Measurements from ENCODE around the gene NABP1.
A peak's percentile ranks its signal among the peaks of the same experiment; 100 is the strongest.

The NABP1 gene

GRCh38 chr2:191660575-191660974, 17.4 kb upstream of the NABP1 start:
- H3K27ac ChIP-seq, result no peak overlapping the region
- TF ChIP-seq CTCF (IDR thresholded peaks at IDR 0.05), result no peak

GRCh38 chr2:191661097-191661924, 16.6 kb upstream of the NABP1 start:
- Histone ChIP-seq H3K27me3 (no peaks in the 10 kb centered on the region), H3K4me1 (ENCODE audit: control insufficient read depth in 1 of 2, insufficient read depth in 1 of 2, low read depth in 1 of 2, low read length in 1 of 2) (peaks cover 0 to 9% of the 10 kb centered on the region in 2 experiments), H3K27ac (peak overlapping the region; percentile 23), H3K36me3 (no peaks in the 10 kb centered on the region), H3K4me3 (ENCODE audit: low read depth in 1 of 2, low read length in 1 of 2) (no peak overlapping the region), H3K9me3 (no peaks in the 10 kb centered on the region)
- TF ChIP-seq CTCF (IDR thresholded peaks at IDR 0.05), result no peak

More at GRCh38 chr2:191660575-191660974, 17.4 kb upstream of the NABP1 start:
- no peak overlapping the region for H3K4me3 ChIP-seq (ENCODE audit: low read depth in 1 of 2, low read length in 1 of 2)
- H3K9me3 ChIP-seq, result no peaks in the 10 kb centered on the region
- H3K27me3 ChIP-seq, result no peaks in the 10 kb centered on the region
- peaks cover 0 to 9% of the 10 kb centered on the region in 2 experiments for H3K4me1 ChIP-seq (ENCODE audit: control insufficient read depth in 1 of 2, insufficient read depth in 1 of 2, low read depth in 1 of 2, low read length in 1 of 2)
- no peaks in the 10 kb centered on the region for H3K36me3 ChIP-seq

- H3K9me3 ChIP-seq, result no peaks in the 10 kb centered on the region
- no peak overlapping the region for H3K4me3 ChIP-seq (ENCODE audit: low read depth in 1 of 2, low read length in 1 of 2)
- H3K36me3 ChIP-seq, result no peaks in the 10 kb centered on the region
- H3K27me3 ChIP-seq, result no peaks in the 10 kb centered on the region
- peaks cover 0 to 19% of the 10 kb centered on the region in 2 experiments for H3K4me1 ChIP-seq (ENCODE audit: control insufficient read depth in 1 of 2, insufficient read depth in 1 of 2, low read depth in 1 of 2, low read length in 1 of 2)
- no peak overlapping the region for H3K27ac ChIP-seq
- no peak for TF ChIP-seq CTCF (IDR thresholded peaks at IDR 0.05)
These were observed 12.9 kb upstream of the NABP1 start for GRCh38 chr2:191664823-191665677.

- TF ChIP-seq CTCF (IDR thresholded peaks at IDR 0.05), result no peak
- no peak overlapping the region for H3K4me3 ChIP-seq (ENCODE audit: low read depth in 1 of 2, low read length in 1 of 2)
- H3K27me3 ChIP-seq, result no peaks in the 10 kb centered on the region
These were observed 11.7 kb upstream of the NABP1 start for GRCh38 chr2:191666226-191666625.

GRCh38 chr2:191666732-191667131, 11.2 kb upstream of the NABP1 start:
- H3K27ac ChIP-seq, result peak overlapping the region; percentile 38
- peaks cover 0 to 11% of the 10 kb centered on the region in 2 experiments for H3K4me1 ChIP-seq (ENCODE audit: control insufficient read depth in 1 of 2, insufficient read depth in 1 of 2, low read depth in 1 of 2, low read length in 1 of 2)
- H3K36me3 ChIP-seq, result no peaks in the 10 kb centered on the region
- TF ChIP-seq CTCF (IDR thresholded peaks at IDR 0.05), result no peak
- H3K27me3 ChIP-seq, result no peaks in the 10 kb centered on the region
- H3K4me3 ChIP-seq (ENCODE audit: low read depth in 1 of 2, low read length in 1 of 2), result no peak overlapping the region
- no peaks in the 10 kb centered on the region for H3K9me3 ChIP-seq

More at GRCh38 chr2:191666226-191666625, 11.7 kb upstream of the NABP1 start:
- peaks cover 0 to 14% of the 10 kb centered on the region in 2 experiments for H3K4me1 ChIP-seq (ENCODE audit: control insufficient read depth in 1 of 2, insufficient read depth in 1 of 2, low read depth in 1 of 2, low read length in 1 of 2)
- no peaks in the 10 kb centered on the region for H3K36me3 ChIP-seq
- no peaks in the 10 kb centered on the region for H3K9me3 ChIP-seq
- H3K27ac ChIP-seq, result peak overlapping the region; percentile 38

All from neutrophil (primary cell).